ACC112 (cell line): Measurements from ENCODE around the gene IL18.
"Not testable (repeated sequence)": the region's sequence is repeated elsewhere in the genome, so short reads cannot be mapped to it uniquely, and the experiment has no call there.

ENCODE experiments used
- H2AFZ ChIP-seq: fragments of 200-600 bp; sonication (generic); one replicate; pipeline ENCODE4 v1.6.0; 2017; ENCODE audit warnings: antibody characterized with exemption, low read length; ENCODE audit not compliant: unreplicated experiment
- H3K27ac ChIP-seq: fragments of 200-600 bp; sonication (generic); 2 replicates; pipeline ENCODE4 v1.5.1; 2014; ENCODE audit warnings: low read depth, mild to moderate bottlenecking, antibody characterized with exemption, low read length, moderate library complexity
- H3K27me3 ChIP-seq: fragments of 200-600 bp; sonication (generic); 2 replicates; pipeline ENCODE4 v1.6.1; 2014; ENCODE audit warnings: mild to moderate bottlenecking, antibody characterized with exemption, low read length, moderate library complexity, mixed read lengths; ENCODE audit not compliant: insufficient read depth
- H3K36me3 ChIP-seq: fragments of 200-600 bp; sonication (generic); 2 replicates; pipeline ENCODE4 v1.6.1; 2016; ENCODE audit warnings: mild to moderate bottlenecking, antibody characterized with exemption, low read length, moderate library complexity, mixed read lengths; ENCODE audit not compliant: insufficient read depth
- H3K4me1 ChIP-seq: fragments of 200-600 bp; sonication (generic); one replicate; pipeline ENCODE4 v1.6.1; 2016; ENCODE audit warnings: low read length, mixed read lengths; ENCODE audit not compliant: insufficient read depth, unreplicated experiment, control insufficient read depth
- H3K4me3 ChIP-seq: fragments of 200-600 bp; sonication (generic); 2 replicates; pipeline ENCODE4 v1.5.1; 2014; ENCODE audit warnings: mild to moderate bottlenecking, low read depth, low read length
- H3K79me2 ChIP-seq: fragments of 200-600 bp; sonication (generic); one replicate; pipeline ENCODE4 v1.6.0; 2016; ENCODE audit warnings: low read length; ENCODE audit not compliant: control insufficient read depth, unreplicated experiment, insufficient read depth

IL18 gene

DNA sequence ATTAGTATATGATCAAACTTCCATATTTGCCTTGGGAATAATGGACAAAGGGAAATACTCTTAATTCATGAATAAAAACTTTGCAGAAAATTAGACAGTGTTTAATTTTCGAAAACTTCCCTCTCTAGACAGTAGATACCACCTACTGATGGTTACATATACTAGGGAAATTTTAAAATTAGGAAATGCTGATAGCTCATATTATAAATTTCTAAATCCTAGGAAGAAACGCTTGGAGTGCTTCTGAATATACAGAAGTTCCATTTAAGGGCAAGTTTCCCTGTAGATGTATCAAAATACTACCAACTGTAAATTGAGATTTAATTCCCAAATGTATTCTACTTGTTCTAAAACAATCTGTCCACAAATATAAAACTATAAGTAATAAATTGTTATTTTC, 68.6 kb downstream of the IL18 start:
- H3K27me3 ChIP-seq, H3K27ac ChIP-seq, H2AFZ ChIP-seq, H3K79me2 ChIP-seq, H3K4me3 ChIP-seq, H3K4me1 ChIP-seq: not testable (repeated sequence)
- H3K36me3 ChIP-seq = peaks cover 15% of the 10 kb centered on the region
